GM19240 (cell line): ENCODE measurements around the gene NR6A1.

Source experiments
- DNase-seq: peaks from one replicate; pipeline ENCODE4 v3.0.0; 2011; ENCODE audit warnings: low spot score; ENCODE audit not compliant: insufficient read length

The NR6A1 gene

GRCh38 chr9:124475158-124475867 lies 295.8 kb downstream of the NR6A1 start:
- no peak for DNase-seq

- no peak for DNase-seq
Measured at GRCh38 chr9:124474151-124474550, 297.0 kb downstream of the NR6A1 start.

- no peak for DNase-seq
Measured at GRCh38 chr9:124473310-124473709, 297.8 kb downstream of the NR6A1 start.

GRCh38 chr9:124472770-124473169 lies 298.3 kb downstream of the NR6A1 start:
- DNase-seq: no peak

- DNase-seq: no peak
Measured at GRCh38 chr9:124471761-124472160, 299.4 kb downstream of the NR6A1 start.

- no peak for DNase-seq
Measured at GRCh38 chr9:124470726-124471125, 300.4 kb downstream of the NR6A1 start.

- no peak for DNase-seq
Measured at GRCh38 chr9:124470306-124470705, 300.8 kb downstream of the NR6A1 start.

GRCh38 chr9:124469011-124469832 lies 301.9 kb downstream of the NR6A1 start:
- no peak for DNase-seq

GRCh38 chr9:124468061-124468740 lies 302.9 kb downstream of the NR6A1 start:
- DNase-seq: no peak

GRCh38 chr9:124467410-124468060 lies 303.6 kb downstream of the NR6A1 start:
- DNase-seq: no peak
